IPS-18c (cell line): ENCODE data around the gene RPA3.

ENCODE experiments used
- H3K4me3 ChIP-seq: 2 replicates; pipeline ENCODE4 v1.7.0; 2013; ENCODE audit warnings: low read depth, mild to moderate bottlenecking, low read length, moderate library complexity; ENCODE audit not compliant: insufficient read depth
- H3K9me3 ChIP-seq: one replicate; pipeline ENCODE4 v1.6.1; 2013; ENCODE audit warnings: mild to moderate bottlenecking, low read length, moderate library complexity; ENCODE audit not compliant: control insufficient read depth, insufficient read depth

RPA3 gene

GRCh38 chr7:7703427-7703826 is 15.0 kb downstream of the RPA3 start:
- H3K9me3 ChIP-seq, result no peaks in the 10 kb centered on the region
- H3K4me3 ChIP-seq, result no peak overlapping the region

- no peak overlapping the region for H3K4me3 ChIP-seq
- H3K9me3 ChIP-seq, result no peaks in the 10 kb centered on the region
These were observed 15.6 kb downstream of the RPA3 start for GRCh38 chr7:7702826-7703225.

GRCh38 chr7:7701527-7701926 is 16.9 kb downstream of the RPA3 start:
- no peak overlapping the region for H3K4me3 ChIP-seq
- no peaks in the 10 kb centered on the region for H3K9me3 ChIP-seq

GRCh38 chr7:7699970-7700369 is 18.4 kb downstream of the RPA3 start:
- no peak overlapping the region for H3K4me3 ChIP-seq

GRCh38 chr7:7699380-7699779 is 19.0 kb downstream of the RPA3 start:
- Histone ChIP-seq H3K4me3 (no peak overlapping the region), H3K9me3 (no peaks in the 10 kb centered on the region)

More at GRCh38 chr7:7699970-7700369, 18.4 kb downstream of the RPA3 start:
- H3K9me3 ChIP-seq, result no peaks in the 10 kb centered on the region

GRCh38 chr7:7698930-7699329 is 19.5 kb downstream of the RPA3 start:
- H3K9me3 ChIP-seq, result no peaks in the 10 kb centered on the region

GRCh38 chr7:7696458-7697119 is 21.8 kb downstream of the RPA3 start:
- H3K4me3 ChIP-seq, result no peak overlapping the region

More at GRCh38 chr7:7698930-7699329, 19.5 kb downstream of the RPA3 start:
- H3K4me3 ChIP-seq, result no peak overlapping the region

GRCh38 chr7:7695111-7695817 is 23.1 kb downstream of the RPA3 start:
- Histone ChIP-seq H3K9me3 (no peaks in the 10 kb centered on the region), H3K4me3 (no peak overlapping the region)

More at GRCh38 chr7:7696458-7697119, 21.8 kb downstream of the RPA3 start:
- H3K9me3 ChIP-seq, result no peaks in the 10 kb centered on the region

- Histone ChIP-seq H3K4me3 (no peak overlapping the region), H3K9me3 (no peaks in the 10 kb centered on the region)
These were observed 23.9 kb downstream of the RPA3 start for GRCh38 chr7:7694542-7694941.

GRCh38 chr7:7693881-7694280 is 24.5 kb downstream of the RPA3 start:
- Histone ChIP-seq H3K4me3 (no peak overlapping the region), H3K9me3 (no peaks in the 10 kb centered on the region)

- H3K9me3 ChIP-seq, result no peaks in the 10 kb centered on the region
- no peak overlapping the region for H3K4me3 ChIP-seq
These were observed 29.5 kb downstream of the RPA3 start for GRCh38 chr7:7688956-7689355.

- H3K9me3 ChIP-seq, result no peaks in the 10 kb centered on the region
- H3K4me3 ChIP-seq, result no peak overlapping the region
These were observed 30.1 kb downstream of the RPA3 start for GRCh38 chr7:7688310-7688709.

GRCh38 chr7:7687800-7688199 is 30.6 kb downstream of the RPA3 start:
- Histone ChIP-seq H3K9me3 (no peaks in the 10 kb centered on the region), H3K4me3 (no peak overlapping the region)

GRCh38 chr7:7686811-7687508 is 31.4 kb downstream of the RPA3 start:
- no peaks in the 10 kb centered on the region for H3K9me3 ChIP-seq

GRCh38 chr7:7682861-7683260 is 35.5 kb downstream of the RPA3 start:
- no peaks in the 10 kb centered on the region for H3K9me3 ChIP-seq
- no peak overlapping the region for H3K4me3 ChIP-seq

More at GRCh38 chr7:7686811-7687508, 31.4 kb downstream of the RPA3 start:
- H3K4me3 ChIP-seq, result no peak overlapping the region

GRCh38 chr7:7681936-7682329 is 36.5 kb downstream of the RPA3 start:
- Histone ChIP-seq H3K4me3 (no peak overlapping the region), H3K9me3 (no peaks in the 10 kb centered on the region)

- no peak overlapping the region for H3K4me3 ChIP-seq
- H3K9me3 ChIP-seq, result no peaks in the 10 kb centered on the region
These were observed 37.0 kb downstream of the RPA3 start for GRCh38 chr7:7681191-7681935.
